Activated CD4-positive, CD25-positive, alpha-beta regulatory T cell treated with anti-CD3 and anti-CD28 coated beads, Interleukin-2, amount 50 U/mL, for 24 hours (primary cell): ENCODE measurements around the gene MAP4K1.
"Not testable (repeated sequence)": the region's sequence is repeated elsewhere in the genome, so short reads cannot be mapped to it uniquely, and the experiment has no call there.

Experiments
- ATAC-seq, 2 donors: fragments of 150-1000 bp; cut with Tn5 transposase; one replicate each; pipeline ENCODE4 v1.10.0; 2021; ENCODE audit warnings: mild to moderate bottlenecking in 1 of 2, moderate library complexity in 1 of 2

MAP4K1 gene

GRCh38 chr19:38619361-38620174, 1.8 kb upstream of the MAP4K1 start:
- peak in 1 of 2 donors; percentile 1 for ATAC-seq

- peak; percentile 76 to 78 for ATAC-seq
These were observed 1.0 kb upstream of the MAP4K1 start, which contains the start of gene EIF3K for GRCh38 chr19:38618590-38619360. Gene EIF3K (plus strand): TSS chr19:38619188. CDS start chr19:38619269, 81 bp downstream.

DNA sequence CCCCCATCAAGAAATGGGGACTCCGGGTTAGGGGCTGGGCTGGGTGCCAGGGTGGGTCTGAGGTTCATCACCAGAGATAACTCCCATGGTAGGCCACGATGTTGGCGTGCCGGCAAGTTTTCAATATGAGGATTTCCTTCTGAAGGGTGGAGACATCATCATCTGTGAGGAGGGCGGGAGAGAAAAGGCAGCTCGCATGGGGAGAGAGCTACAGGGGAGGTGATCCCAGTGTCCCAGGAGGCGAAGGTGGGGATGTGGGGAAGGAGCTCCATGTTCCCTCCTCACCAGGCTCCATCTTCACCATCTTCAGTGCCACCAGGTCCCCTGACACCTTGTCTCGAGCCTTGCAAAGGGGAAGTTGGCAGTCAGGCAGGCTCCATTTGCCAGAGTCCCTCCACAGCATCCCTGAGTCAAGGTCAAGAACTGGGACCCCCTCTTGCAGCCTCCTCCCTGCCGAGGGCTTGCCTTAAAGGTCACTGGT, 430 bp downstream of the MAP4K1 start:
- ATAC-seq, result no peak

GRCh38 chr19:38616265-38616664, 1.5 kb downstream of the MAP4K1 start:
- no peak for ATAC-seq

- ATAC-seq, result no peak
These were observed 2.7 kb downstream of the MAP4K1 start for GRCh38 chr19:38615007-38615581.

GRCh38 chr19:38614289-38614688, 3.5 kb downstream of the MAP4K1 start:
- ATAC-seq, result no peak

DNA sequence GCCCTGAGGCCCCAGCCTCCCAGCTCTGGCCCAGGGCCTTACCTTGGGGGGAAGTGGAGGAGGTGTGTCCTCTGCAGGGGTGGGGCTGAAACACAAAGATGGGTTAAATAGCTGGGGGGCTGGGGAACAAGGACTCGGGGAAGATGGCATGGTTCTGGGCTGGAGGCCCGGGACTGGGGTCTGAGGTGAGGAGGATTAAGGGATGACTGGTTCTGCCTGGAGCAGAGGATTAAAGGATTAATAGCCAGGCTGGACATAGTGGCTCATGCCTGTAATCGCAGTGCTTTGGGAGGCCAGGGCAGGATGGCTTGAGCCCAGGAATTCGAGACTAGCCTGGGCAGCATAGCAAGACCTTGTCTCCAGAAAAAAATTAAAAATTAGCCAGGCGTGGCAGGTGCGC, 11.6 kb downstream of the MAP4K1 start:
- no peak for ATAC-seq

- not testable (repeated sequence) for ATAC-seq
These were observed 14.9 kb downstream of the MAP4K1 start for GRCh38 chr19:38602856-38603255.

DNA sequence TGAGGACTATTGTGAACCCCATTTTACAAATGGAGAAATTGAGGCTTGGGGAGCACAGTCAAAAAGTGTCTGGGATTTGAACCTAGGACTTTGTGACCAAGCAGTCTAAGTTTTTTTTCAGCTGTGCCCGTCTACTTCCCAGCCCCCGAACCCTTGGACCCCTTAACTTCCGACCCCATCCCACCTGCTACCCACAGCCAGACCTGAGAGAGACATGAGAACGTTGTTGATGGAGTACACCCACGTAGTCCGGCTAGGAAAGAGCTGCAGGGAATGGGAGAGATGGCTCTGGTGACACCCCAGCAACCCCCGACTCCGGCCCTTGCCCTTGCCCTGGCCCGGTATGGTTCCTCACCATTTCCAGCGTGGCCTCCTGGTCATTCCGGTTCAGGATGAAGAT, 18.0 kb downstream of the MAP4K1 start:
- no peak for ATAC-seq

DNA sequence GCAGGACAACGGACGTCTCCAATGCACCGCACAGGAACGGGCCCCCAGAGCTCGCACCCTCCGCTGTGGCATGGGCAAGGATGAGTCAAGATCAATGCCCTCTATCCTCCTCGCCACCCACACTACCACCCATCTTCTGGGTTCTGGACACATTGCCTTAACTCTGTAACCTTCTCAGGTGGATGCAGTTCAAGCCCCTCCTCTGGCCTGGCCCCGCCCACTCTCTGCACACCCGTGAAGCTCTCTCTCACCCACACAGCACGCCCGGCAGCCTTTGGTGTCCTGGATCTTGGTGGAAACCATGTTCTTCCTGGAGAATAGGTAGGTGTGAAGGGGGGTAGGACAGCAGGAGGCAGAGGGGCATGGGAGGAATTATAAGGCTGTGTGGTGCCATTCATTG, 20.7 kb downstream of the MAP4K1 start:
- no peak for ATAC-seq

GRCh38 chr19:38596057-38596981, 21.4 kb downstream of the MAP4K1 start:
- no peak for ATAC-seq

DNA sequence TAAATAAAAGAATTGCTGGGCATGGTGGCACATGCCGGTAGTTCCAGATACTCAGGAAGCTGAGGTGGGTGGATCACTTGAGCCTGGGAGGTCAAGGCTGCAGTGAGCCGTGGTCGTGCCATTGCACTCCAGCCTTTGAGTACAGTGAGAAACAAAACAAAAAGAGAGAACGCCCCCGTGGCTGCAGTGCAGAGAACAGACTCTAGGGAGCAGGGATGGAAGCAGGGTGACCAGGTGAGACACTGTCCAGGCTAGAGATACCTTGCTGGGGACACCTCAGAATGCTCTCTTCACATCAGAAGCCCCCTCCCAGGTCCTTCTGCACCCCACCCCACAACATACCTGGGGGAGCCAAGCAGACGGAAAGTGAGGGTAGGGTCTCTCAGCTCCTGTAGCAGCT, 24.8 kb downstream of the MAP4K1 start:
- ATAC-seq, result no peak

- no peak for ATAC-seq
These were observed 29.7 kb downstream of the MAP4K1 start for GRCh38 chr19:38588041-38588440.

- no peak for ATAC-seq
These were observed 30.2 kb downstream of the MAP4K1 start for GRCh38 chr19:38587562-38587961.

- ATAC-seq, result no peak
These were observed 33.8 kb downstream of the MAP4K1 start for GRCh38 chr19:38583985-38584305.

DNA sequence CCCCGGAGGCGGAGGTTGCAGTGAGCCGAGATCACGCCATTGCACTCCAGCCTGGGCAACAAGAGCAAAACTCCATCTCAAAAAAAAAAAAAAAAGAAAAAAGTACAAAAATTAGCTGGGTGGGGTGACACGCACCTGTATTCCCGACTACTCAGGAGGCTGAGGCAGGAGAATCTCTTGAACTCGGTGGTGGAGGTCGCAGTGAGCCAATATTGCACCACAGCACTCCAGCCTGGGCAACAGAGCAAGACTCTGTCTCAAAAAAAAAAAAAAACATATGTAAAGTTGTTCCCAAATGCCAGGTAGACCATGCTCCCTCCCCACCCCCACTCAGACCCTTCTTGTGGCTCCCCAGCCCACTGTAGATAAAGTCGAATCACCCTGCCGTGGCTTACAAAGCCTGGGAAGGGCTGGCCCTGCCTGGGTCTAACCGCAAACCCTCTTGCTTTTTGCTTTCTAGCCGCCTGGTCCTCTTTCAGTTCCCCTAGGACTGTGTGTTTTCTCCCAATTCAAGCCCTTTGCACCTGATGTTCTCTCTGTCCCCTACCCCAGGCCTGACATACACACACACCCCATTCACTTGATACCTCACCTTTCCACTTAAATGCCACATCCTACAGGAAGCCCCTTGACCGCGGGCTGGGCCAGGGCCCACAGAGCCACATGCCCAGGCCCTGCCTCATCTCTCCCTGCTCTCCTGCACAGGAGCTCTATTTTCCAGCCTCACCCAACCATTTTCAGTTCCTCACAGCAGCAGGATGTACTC, 34.4 kb downstream of the MAP4K1 start:
- peak in 1 of 2 donors; percentile 10 for ATAC-seq

DNA sequence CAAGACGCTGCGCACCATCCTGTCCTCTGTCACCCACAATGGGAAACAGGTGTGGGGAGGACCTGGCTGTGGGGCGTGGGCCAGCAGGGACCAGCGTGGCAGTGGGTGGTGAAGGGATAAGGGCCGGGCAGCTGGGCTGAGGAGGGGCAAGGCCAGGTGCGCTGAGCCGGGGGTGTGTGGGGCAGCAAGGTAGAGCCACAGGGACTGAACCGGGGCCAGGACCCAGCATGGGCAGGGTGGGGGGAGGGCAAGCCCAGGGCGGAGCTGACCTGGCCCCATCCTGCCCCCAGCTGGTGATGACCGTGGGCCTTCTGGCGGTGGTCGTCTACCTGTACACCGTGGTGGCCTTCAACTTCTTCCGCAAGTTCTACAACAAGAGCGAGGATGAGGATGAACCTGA, 37.7 kb downstream of the MAP4K1 start:
- no peak for ATAC-seq

DNA sequence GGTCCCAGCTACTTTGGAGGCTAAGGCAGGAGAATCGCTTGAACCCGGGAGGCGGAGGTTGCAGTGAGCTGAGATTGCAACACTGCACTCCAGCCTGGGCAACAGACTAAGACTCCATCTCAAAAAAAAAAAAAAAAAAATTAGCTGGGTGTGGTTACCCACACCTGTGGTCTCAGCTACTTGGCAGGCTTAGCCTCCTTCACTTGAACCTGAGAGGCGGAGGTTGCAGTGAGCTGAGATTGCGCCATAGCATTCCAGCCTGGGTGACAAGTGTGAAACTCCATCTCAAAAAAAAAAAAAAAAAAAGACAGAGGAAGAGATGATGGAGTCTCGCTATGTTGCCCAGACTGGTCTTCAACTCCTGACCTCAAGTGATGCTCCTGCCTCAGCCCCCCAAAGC, 38.4 kb downstream of the MAP4K1 start:
- ATAC-seq, result not testable (repeated sequence)

- no peak for ATAC-seq
These were observed 39.9 kb downstream of the MAP4K1 start for GRCh38 chr19:38577826-38578225.

GRCh38 chr19:38571682-38572081, 46.1 kb downstream of the MAP4K1 start:
- ATAC-seq, result no peak

DNA sequence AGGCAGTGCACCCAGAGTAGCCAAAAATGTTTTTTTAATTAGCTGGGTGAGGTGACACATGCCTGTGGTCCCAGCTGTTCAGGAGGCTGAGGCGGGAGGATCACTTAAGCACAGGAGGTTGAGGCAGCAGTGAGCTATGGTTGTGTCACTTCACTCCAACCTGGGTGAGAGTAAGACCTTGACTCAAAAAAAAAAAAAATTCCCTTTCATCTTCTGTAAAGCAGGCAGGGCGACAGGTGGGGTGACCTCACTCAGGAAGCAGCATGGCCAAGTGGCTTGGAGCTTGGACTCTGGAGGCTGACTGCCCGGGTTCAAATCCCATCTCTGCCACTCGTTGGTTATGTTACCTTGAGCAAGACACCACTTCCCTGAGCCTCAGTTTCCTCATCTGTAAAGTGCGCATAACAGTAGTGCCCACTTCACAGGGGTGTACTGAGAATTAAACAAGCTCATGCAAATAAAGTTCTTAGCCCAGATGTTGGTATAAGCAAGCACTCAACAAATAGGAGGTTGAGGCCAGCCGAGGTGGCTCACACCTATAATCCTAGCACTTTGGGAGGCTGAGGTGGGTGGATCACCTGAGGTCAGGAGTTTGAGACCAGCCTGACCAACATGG, 48.3 kb downstream of the MAP4K1 start:
- ATAC-seq, result peak; percentile 19 to 37
